ENCODE results near the gene S100A9. TPM values are rescaled to one million over a fixed set of nuclear protein-coding genes. Genes with fewer than 3 reads are reported as not detected.

Gene S100A9
- total and polyA plus RNA-seq, 4 donors: 35.0 to 603 (median 158) TPM

DNA sequence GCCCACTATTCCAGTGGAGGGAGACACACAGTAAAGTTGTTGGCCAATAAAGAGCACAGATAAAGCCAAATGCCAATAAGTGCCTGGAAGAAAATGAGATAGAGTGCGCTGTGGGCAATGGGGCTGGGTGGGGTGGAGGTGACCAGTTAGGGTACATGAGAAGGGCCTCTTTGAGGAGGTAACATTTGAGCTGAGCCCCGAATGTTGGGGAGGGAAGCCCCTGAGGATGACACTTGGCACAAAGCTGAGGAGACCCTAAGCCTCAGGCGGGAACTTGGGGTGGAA is 979 bp downstream of the S100A9 start:
- peaks cover 0 to 11% (median 5%) of the 10 kb centered on the region in 4 donors for H3K4me1 ChIP-seq (ENCODE audit: control insufficient read depth in 4 of 4, insufficient read depth in 4 of 4, low read length in 3 of 4)
- no peak overlapping the region for H3K9ac ChIP-seq (ENCODE audit: low read depth in 1 of 2, low read length in 2 of 2)
- H3K27me3 ChIP-seq (ENCODE audit: control insufficient read depth in 4 of 4, insufficient read depth in 4 of 4, low read length in 3 of 4): no peaks in the 10 kb centered on the region
- TF ChIP-seq, protein P1, sequence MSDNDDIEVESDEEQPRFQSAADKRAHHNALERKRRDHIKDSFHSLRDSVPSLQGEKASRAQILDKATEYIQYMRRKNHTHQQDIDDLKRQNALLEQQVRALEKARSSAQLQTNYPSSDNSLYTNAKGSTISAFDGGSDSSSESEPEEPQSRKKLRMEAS (IDR thresholded peaks at IDR 0.05): no peak
- TF ChIP-seq HNF4G (IDR thresholded peaks at IDR 0.05) (no peak), SP1 (IDR thresholded peaks at IDR 0.05) (no peak), YY1 (IDR thresholded peaks at IDR 0.05) (no peak), TAF1 (conservative IDR thresholded peaks at IDR 0.05) (no peak)
- no peaks in the 10 kb centered on the region for H3K36me3 ChIP-seq (ENCODE audit: control insufficient read depth in 4 of 4, insufficient read depth in 3 of 4, low read depth in 1 of 4, low read length in 3 of 4)
- 94% methylated on average over 3 of the region's 3 CpGs for WGBS
- no peak overlapping the region for H3K4me3 ChIP-seq (ENCODE audit: low read depth in 1 of 3, low read length in 3 of 3)
- peak overlapping the region; percentile 11 to 73 for H3K27ac ChIP-seq (ENCODE audit: low read depth in 1 of 2, low read length in 2 of 2)
- no peak for DNase-seq (ENCODE audit: low spot score)
- no peaks in the 10 kb centered on the region for H3K9me3 ChIP-seq (ENCODE audit: control insufficient read depth in 4 of 4, low read length in 3 of 4)

DNA sequence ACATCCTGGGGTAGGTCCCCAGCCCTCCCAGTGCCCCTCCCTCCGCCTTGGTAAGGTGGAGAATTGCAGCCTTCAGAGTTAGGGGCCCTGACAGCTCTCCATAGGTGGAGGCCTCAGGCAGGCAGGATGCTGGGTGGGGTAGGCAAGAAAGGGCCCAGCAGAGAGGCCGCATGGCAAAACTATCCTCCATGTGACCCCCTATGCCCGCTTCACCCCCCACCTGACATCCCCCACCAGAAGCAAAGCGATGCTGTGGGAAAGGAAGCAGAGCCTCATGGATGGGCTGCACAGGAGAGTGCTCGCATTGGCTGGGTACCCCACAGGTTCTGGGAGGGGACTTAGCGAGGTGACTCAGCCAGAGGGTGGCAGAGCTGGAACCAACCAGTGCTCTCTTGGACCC is 1.6 kb downstream of the S100A9 start:
- H3K4me1 ChIP-seq (ENCODE audit: control insufficient read depth in 4 of 4, insufficient read depth in 4 of 4, low read length in 3 of 4): peaks cover 0 to 11% (median 5%) of the 10 kb centered on the region in 4 donors
- H3K27me3 ChIP-seq (ENCODE audit: control insufficient read depth in 4 of 4, insufficient read depth in 4 of 4, low read length in 3 of 4): no peaks in the 10 kb centered on the region
- 95% methylated on average over 6 of the region's 6 CpGs for whole genome bisulfite sequencing
- H3K36me3 ChIP-seq (ENCODE audit: control insufficient read depth in 4 of 4, insufficient read depth in 3 of 4, low read depth in 1 of 4, low read length in 3 of 4): no peaks in the 10 kb centered on the region
- no peak overlapping the region for H3K9ac ChIP-seq (ENCODE audit: low read depth in 1 of 2, low read length in 2 of 2)
- H3K9me3 ChIP-seq (ENCODE audit: control insufficient read depth in 4 of 4, low read length in 3 of 4): no peaks in the 10 kb centered on the region
- no peak overlapping the region for H3K4me3 ChIP-seq (ENCODE audit: low read depth in 1 of 3, low read length in 3 of 3)
- no peak for DNase-seq (ENCODE audit: low spot score)
- H3K27ac ChIP-seq (ENCODE audit: low read depth in 1 of 2, low read length in 2 of 2): peak overlapping the region in 1 of 2 donors; percentile 73
- TF ChIP-seq, protein P2, sequence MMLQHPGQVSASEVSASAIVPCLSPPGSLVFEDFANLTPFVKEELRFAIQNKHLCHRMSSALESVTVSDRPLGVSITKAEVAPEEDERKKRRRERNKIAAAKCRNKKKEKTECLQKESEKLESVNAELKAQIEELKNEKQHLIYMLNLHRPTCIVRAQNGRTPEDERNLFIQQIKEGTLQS (IDR thresholded peaks at IDR 0.05): no peak
- TF ChIP-seq FOXA2 (IDR thresholded peaks at IDR 0.05) (no peak), TAF1 (conservative IDR thresholded peaks at IDR 0.05) (no peak), GABPA (IDR thresholded peaks at IDR 0.05 in 1 of 2, conservative IDR thresholded peaks at IDR 0.05 in 1 of 2) (no peak), HNF4G (IDR thresholded peaks at IDR 0.05) (no peak), YY1 (IDR thresholded peaks at IDR 0.05) (no peak), RXRA (IDR thresholded peaks at IDR 0.05) (no peak), NR2F2 (IDR thresholded peaks at IDR 0.05) (no peak)
- TF ChIP-seq, protein P3, sequence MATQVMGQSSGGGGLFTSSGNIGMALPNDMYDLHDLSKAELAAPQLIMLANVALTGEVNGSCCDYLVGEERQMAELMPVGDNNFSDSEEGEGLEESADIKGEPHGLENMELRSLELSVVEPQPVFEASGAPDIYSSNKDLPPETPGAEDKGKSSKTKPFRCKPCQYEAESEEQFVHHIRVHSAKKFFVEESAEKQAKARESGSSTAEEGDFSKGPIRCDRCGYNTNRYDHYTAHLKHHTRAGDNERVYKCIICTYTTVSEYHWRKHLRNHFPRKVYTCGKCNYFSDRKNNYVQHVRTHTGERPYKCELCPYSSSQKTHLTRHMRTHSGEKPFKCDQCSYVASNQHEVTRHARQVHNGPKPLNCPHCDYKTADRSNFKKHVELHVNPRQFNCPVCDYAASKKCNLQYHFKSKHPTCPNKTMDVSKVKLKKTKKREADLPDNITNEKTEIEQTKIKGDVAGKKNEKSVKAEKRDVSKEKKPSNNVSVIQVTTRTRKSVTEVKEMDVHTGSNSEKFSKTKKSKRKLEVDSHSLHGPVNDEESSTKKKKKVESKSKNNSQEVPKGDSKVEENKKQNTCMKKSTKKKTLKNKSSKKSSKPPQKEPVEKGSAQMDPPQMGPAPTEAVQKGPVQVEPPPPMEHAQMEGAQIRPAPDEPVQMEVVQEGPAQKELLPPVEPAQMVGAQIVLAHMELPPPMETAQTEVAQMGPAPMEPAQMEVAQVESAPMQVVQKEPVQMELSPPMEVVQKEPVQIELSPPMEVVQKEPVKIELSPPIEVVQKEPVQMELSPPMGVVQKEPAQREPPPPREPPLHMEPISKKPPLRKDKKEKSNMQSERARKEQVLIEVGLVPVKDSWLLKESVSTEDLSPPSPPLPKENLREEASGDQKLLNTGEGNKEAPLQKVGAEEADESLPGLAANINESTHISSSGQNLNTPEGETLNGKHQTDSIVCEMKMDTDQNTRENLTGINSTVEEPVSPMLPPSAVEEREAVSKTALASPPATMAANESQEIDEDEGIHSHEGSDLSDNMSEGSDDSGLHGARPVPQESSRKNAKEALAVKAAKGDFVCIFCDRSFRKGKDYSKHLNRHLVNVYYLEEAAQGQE (IDR thresholded peaks at IDR 0.05): no peak
- TF ChIP-seq, protein P4, sequence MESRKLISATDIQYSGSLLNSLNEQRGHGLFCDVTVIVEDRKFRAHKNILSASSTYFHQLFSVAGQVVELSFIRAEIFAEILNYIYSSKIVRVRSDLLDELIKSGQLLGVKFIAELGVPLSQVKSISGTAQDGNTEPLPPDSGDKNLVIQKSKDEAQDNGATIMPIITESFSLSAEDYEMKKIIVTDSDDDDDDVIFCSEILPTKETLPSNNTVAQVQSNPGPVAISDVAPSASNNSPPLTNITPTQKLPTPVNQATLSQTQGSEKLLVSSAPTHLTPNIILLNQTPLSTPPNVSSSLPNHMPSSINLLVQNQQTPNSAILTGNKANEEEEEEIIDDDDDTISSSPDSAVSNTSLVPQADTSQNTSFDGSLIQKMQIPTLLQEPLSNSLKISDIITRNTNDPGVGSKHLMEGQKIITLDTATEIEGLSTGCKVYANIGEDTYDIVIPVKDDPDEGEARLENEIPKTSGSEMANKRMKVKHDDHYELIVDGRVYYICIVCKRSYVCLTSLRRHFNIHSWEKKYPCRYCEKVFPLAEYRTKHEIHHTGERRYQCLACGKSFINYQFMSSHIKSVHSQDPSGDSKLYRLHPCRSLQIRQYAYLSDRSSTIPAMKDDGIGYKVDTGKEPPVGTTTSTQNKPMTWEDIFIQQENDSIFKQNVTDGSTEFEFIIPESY (IDR thresholded peaks at IDR 0.05): no peak
- TF ChIP-seq, protein P5, sequence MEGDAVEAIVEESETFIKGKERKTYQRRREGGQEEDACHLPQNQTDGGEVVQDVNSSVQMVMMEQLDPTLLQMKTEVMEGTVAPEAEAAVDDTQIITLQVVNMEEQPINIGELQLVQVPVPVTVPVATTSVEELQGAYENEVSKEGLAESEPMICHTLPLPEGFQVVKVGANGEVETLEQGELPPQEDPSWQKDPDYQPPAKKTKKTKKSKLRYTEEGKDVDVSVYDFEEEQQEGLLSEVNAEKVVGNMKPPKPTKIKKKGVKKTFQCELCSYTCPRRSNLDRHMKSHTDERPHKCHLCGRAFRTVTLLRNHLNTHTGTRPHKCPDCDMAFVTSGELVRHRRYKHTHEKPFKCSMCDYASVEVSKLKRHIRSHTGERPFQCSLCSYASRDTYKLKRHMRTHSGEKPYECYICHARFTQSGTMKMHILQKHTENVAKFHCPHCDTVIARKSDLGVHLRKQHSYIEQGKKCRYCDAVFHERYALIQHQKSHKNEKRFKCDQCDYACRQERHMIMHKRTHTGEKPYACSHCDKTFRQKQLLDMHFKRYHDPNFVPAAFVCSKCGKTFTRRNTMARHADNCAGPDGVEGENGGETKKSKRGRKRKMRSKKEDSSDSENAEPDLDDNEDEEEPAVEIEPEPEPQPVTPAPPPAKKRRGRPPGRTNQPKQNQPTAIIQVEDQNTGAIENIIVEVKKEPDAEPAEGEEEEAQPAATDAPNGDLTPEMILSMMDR (IDR thresholded peaks at IDR 0.05; ENCODE audit: low read depth, low read length, missing input control): no peak
